HG02852 (cell line): ENCODE measurements around the gene DVL1.

Source experiments
- ATAC-seq: cut with Tn5 transposase; IDR thresholded peaks from one replicate; pipeline ENCODE4 v1.9.1; 2021; ENCODE audit warnings: mild to moderate bottlenecking, moderate library complexity; ENCODE audit not compliant: unreplicated experiment

The DVL1 gene

DNA sequence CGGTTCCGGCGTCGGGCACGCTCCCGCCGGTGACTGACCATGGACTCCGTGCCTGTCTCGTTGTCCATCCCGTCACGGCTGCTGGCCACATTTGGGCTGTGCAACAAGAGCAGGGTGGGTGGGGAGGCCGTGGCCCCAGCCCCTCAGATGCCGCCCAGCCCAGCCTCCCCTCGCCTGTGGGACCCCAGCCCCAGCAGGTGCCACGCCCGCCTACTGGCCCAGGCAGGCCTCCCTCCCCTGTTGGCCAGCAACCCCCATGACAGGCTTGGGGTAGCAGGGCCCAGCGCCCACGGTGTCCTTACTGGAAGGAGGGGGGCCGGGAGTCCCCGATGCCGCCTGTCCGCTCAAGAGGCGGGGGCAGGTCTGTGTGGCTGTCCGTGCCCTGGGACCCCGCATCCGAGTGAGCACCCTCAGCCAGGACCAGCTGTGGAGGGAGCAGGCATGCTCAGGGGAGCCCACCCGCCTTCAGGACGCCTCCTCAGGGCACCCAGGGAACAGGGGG is 7.1 kb downstream of the DVL1 start:
- no peak for ATAC-seq

DNA sequence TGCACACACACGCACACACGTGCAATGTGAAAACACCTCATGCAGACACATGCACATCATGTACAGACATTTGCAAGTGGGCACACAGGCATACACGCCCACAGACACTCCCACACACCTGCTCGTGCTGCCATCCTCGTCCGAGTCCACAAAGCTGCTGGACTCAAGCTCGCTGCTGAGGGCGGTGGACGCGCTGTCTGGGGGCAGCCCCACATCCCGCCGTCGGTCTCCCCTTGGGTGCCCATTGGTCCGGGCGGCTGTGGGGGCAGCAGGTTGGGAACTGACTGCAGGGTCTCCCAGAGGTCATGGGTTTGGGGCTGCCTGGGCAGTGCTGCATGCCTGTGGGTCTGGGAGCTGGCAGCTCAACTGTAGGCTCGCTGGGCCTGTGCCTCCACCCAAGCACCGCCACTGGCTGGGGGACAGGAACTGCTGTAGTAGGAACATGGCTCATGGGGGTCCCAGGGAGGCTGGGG is 7.6 kb downstream of the DVL1 start:
- ATAC-seq, result no peak

DNA sequence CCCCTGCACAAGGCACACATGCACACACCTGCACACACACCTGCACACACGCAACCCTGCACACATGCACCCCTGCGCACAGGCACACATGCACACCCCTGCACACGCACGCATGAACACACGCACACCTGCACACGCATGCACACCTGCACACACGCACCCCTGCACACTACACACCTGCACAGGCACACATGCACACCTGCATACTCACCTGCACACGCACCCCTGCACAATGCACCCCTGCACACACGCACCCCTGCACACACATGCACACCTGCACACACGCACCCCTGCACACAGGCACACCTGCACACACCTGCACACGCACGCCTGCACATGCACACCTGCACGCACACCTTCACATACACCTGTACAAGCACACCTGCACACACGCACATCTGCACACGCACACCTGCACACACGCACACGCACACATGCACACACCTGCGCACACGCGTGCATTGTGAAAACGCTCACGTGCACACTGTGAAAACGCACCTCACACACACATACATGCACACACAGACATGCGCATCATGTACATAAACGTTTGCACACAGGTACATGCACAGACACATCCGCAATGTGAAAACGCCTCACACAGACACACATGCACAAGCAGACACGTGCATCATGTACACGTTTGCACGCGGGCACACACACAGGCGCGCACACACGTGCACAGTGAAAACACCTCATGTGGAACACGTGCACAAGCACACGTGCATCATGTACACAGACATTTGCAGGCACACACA is 8.2 kb downstream of the DVL1 start:
- no peak for ATAC-seq

GRCh38 chr1:1340185-1340584 is 9.0 kb downstream of the DVL1 start:
- no peak for ATAC-seq

- ATAC-seq, result no peak
These were observed 10.9 kb downstream of the DVL1 start for GRCh38 chr1:1338278-1338677.

DNA sequence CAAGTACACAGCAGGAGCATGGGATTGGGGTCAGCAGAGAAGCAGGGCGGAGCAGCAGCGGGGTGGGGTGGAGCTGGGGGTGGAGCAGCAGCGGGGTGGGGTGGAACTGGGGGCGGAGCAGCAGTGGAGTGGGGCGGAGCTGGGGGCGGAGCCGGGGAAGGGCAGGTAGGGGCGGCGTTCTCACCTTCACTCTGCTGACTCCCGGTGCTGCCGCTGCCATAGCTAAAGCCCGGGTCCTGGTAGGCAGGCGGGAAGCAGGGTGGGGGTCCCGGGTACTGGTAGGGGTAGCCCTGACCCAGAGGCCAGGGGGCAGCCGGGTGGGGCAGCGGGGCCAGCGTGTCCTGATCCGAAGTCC is 11.4 kb downstream of the DVL1 start:
- ATAC-seq, result no peak

GRCh38 chr1:1336931-1337792 is 12.1 kb downstream of the DVL1 start:
- ATAC-seq, result no peak

DNA sequence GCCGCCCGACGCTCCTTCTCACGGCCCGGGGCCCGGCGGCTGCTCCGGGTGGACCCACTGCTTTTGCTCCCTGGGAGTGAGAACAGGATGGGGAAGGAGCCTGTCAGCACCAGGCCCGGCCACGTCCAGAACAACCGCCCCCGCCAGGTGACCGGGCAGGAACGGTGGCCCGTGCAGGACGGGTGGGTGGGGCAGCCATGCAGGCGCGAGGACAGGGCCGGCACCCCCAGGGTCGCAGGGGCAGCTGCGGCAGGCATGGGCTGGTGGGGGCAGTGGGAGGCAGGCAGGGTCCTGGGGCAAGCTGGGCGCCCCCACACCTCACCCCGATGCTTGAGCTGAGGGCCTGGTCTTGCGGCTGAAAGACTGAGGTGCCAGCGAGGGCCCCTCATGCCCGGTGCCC is 12.8 kb downstream of the DVL1 start:
- ATAC-seq, result no peak

GRCh38 chr1:1335792-1336248 is 13.4 kb downstream of the DVL1 start:
- ATAC-seq, result no peak

GRCh38 chr1:1335283-1335682 is 13.9 kb downstream of the DVL1 start:
- no peak for ATAC-seq

- no peak for ATAC-seq
These were observed 14.4 kb downstream of the DVL1 start for GRCh38 chr1:1334835-1335234.

DNA sequence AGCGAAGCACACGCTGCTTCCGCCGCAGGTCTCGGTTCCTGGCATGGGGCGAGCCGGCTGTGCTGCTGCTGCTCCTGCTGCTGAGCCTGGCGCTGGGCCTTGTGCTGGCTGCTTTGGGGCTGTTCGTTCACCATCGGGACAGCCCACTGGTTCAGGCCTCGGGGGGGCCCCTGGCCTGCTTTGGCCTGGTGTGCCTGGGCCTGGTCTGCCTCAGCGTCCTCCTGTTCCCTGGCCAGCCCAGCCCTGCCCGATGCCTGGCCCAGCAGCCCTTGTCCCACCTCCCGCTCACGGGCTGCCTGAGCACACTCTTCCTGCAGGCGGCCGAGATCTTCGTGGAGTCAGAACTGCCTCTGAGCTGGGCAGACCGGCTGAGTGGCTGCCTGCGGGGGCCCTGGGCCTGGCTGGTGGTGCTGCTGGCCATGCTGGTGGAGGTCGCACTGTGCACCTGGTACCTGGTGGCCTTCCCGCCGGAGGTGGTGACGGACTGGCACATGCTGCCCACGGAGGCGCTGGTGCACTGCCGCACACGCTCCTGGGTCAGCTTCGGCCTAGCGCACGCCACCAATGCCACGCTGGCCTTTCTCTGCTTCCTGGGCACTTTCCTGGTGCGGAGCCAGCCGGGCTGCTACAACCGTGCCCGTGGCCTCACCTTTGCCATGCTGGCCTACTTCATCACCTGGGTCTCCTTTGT is 15.5 kb downstream of the DVL1 start:
- no peak for ATAC-seq

DNA sequence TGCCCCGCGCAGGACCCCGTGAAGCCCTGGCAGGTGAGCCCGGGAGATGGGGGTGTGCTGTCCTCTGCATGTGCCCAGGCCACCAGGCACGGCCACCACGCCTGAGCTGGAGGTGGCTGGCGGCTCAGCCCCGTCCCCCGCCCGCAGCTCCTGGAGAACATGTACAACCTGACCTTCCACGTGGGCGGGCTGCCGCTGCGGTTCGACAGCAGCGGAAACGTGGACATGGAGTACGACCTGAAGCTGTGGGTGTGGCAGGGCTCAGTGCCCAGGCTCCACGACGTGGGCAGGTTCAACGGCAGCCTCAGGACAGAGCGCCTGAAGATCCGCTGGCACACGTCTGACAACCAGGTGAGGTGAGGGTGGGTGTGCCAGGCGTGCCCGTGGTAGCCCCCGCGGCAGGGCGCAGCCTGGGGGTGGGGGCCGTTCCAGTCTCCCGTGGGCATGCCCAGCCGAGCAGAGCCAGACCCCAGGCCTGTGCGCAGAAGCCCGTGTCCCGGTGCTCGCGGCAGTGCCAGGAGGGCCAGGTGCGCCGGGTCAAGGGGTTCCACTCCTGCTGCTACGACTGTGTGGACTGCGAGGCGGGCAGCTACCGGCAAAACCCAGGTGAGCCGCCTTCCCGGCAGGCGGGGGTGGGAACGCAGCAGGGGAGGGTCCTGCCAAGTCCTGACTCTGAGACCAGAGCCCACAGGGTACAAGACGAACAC is 16.3 kb downstream of the DVL1 start:
- no peak for ATAC-seq

DNA sequence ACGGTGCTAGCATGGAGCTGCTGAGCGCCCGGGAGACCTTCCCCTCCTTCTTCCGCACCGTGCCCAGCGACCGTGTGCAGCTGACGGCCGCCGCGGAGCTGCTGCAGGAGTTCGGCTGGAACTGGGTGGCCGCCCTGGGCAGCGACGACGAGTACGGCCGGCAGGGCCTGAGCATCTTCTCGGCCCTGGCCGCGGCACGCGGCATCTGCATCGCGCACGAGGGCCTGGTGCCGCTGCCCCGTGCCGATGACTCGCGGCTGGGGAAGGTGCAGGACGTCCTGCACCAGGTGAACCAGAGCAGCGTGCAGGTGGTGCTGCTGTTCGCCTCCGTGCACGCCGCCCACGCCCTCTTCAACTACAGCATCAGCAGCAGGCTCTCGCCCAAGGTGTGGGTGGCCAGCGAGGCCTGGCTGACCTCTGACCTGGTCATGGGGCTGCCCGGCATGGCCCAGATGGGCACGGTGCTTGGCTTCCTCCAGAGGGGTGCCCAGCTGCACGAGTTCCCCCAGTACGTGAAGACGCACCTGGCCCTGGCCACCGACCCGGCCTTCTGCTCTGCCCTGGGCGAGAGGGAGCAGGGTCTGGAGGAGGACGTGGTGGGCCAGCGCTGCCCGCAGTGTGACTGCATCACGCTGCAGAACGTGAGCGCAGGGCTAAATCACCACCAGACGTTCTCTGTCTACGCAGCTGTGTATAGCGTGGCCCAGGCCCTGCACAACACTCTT is 17.0 kb downstream of the DVL1 start:
- no peak for ATAC-seq

DNA sequence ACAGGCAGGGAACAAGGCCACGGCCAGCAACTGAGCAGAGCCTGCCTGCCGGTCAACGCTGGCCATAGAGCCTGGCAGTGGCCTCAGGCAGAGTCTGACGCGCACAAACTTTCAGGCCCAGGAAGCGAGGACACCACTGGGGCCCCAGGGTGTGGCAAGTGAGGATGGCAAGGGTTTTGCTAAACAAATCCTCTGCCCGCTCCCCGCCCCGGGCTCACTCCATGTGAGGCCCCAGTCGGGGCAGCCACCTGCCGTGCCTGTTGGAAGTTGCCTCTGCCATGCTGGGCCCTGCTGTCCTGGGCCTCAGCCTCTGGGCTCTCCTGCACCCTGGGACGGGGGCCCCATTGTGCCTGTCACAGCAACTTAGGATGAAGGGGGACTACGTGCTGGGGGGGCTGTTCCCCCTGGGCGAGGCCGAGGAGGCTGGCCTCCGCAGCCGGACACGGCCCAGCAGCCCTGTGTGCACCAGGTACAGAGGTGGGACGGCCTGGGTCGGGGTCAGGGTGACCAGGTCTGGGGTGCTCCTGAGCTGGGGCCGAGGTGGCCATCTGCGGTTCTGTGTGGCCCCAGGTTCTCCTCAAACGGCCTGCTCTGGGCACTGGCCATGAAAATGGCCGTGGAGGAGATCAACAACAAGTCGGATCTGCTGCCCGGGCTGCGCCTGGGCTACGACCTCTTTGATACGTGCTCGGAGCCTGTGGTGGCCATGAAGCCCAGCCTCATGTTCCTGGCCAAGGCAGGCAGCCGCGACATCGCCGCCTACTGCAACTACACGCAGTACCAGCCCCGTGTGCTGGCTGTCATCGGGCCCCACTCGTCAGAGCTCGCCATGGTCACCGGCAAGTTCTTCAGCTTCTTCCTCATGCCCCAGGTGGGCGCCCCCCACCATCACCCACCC is 17.9 kb downstream of the DVL1 start, which contains the start of gene TAS1R3:
Gene TAS1R3 (plus strand): TSS at position 213 of the 898 bp plus-strand sequence. CDS start 66 bp downstream, at position 279.
- no peak for ATAC-seq

GRCh38 chr1:1330366-1331067 is 18.7 kb downstream of the DVL1 start:
- no peak for ATAC-seq

DNA sequence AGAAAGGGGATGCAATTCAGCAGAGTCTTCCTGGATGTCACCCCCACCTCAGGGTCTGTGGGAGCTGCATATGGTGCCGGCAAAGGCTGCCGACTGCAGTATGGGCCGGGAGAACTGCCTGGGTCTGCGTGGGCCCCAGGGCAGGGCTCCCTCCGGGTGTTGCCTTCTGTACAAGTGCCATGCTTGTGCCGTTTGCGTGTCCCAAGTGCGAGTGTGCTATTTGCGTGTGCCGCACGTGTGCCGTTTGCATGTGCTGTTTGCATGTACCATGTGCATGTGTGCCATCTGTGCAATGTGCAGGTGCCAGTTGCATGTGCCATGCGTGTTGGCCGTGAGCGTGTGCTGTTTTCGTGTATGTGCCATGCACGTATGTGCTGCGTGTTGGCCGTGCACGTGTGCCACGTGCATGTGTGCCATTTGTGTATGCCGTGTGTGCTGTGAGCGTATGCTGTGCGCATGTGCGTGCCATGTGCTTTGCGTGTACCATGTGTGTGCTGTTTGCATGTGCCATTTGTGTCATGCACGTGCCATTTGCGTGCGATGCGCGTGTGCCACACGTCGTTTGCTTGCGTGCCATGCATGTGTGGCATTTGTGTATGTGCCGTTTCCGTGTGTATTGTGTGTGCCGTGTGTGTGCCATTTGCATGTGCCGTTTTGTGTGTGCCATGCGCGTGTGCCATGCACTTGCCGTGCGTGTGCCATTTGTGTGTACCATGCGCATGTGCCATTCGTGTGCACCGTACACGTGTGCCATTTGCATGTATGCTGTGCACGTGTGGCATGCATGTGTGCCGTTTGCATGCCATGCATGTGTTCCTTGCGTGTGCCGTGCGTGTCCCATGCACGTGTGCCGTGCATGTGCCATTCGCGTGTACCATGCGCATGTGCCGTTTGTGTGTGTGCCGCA is 19.7 kb downstream of the DVL1 start:
- no peak for ATAC-seq
